Tibial artery (tissue), 4 donors: Measurements from ENCODE around the gene TPI1.

Experiments
- DNase-seq, 2 donors: peaks; one replicate each; pipeline ENCODE4 v3.0.0-alpha.2; 2019
- H3K27ac ChIP-seq, 2 donors: fragments of 200-600 bp; sonication (generic) in 1 of 2; 1 replicate in 1 of 2; 2 replicates in 1 of 2; pipeline ENCODE4 v1.5.1; 2018 to 2019; ENCODE audit warnings: mild to moderate bottlenecking in 1 of 2
- H3K27me3 ChIP-seq, 2 donors: fragments of 200-600 bp; sonication (generic) in 1 of 2; one replicate each; pipeline versions ENCODE4 v1.5.1 to v1.6.0; 2016 to 2019
- H3K36me3 ChIP-seq, 3 donors: fragments of 200-600 bp; sonication (generic) in 2 of 3; one replicate each; pipeline ENCODE4 v1.5.1; 2016 to 2019; ENCODE audit warnings: mild to moderate bottlenecking in 2 of 3
- H3K4me1 ChIP-seq, 4 donors: fragments of 200-600 bp; sonication (generic) in 2 of 4; 1 replicate in 3 of 4; 2 replicates in 1 of 4; pipeline ENCODE4 v1.5.1; 2016 to 2019
- H3K4me3 ChIP-seq, 2 donors: fragments of 200-600 bp; sonication (generic) in 1 of 2; 1 replicate in 1 of 2; 2 replicates in 1 of 2; pipeline ENCODE4 v1.5.1; 2018 to 2019; ENCODE audit warnings: mild to moderate bottlenecking in 2 of 2
- H3K9me3 ChIP-seq, 3 donors: fragments of 200-600 bp; sonication (generic) in 1 of 3; one replicate each; pipeline ENCODE4 v1.5.1; 2016 to 2019
- intact Hi-C: fragments of 100-400 bp; cut with DNase I; formaldehyde crosslinking; loops from one replicate; pipeline ENCODE4 v1.15.0; 2023; ENCODE audit warnings: low total_unique reads
- TF ChIP-seq, protein P1 (sequence below), 2 experiments: fragments of 200-600 bp in 1 of 2; fragments of 450-650 bp in 1 of 2; IDR thresholded peaks; one replicate each; pipeline ENCODE4 v1.5.1; 2017 to 2019; ENCODE audit warnings: antibody characterized with exemption in 2 of 2, mild to moderate bottlenecking in 1 of 2, moderate library complexity in 1 of 2

Gene TPI1

GRCh38 chr12:6839482-6840201 lies 27.7 kb upstream of the TPI1 start:
- DNase-seq = no peak
- no peaks in the 10 kb centered on the region for H3K27me3 ChIP-seq
- TF ChIP-seq, protein P1, sequence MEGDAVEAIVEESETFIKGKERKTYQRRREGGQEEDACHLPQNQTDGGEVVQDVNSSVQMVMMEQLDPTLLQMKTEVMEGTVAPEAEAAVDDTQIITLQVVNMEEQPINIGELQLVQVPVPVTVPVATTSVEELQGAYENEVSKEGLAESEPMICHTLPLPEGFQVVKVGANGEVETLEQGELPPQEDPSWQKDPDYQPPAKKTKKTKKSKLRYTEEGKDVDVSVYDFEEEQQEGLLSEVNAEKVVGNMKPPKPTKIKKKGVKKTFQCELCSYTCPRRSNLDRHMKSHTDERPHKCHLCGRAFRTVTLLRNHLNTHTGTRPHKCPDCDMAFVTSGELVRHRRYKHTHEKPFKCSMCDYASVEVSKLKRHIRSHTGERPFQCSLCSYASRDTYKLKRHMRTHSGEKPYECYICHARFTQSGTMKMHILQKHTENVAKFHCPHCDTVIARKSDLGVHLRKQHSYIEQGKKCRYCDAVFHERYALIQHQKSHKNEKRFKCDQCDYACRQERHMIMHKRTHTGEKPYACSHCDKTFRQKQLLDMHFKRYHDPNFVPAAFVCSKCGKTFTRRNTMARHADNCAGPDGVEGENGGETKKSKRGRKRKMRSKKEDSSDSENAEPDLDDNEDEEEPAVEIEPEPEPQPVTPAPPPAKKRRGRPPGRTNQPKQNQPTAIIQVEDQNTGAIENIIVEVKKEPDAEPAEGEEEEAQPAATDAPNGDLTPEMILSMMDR (IDR thresholded peaks at IDR 0.05) = no peak
- H3K4me3 ChIP-seq = no peak overlapping the region
- H3K27ac ChIP-seq = no peak overlapping the region
- H3K36me3 ChIP-seq = peaks cover 20 to 74% (median 44%) of the 10 kb centered on the region in 3 donors
- no peaks in the 10 kb centered on the region for H3K9me3 ChIP-seq
- intact Hi-C loops = no loop called here
- H3K4me1 ChIP-seq = no peaks in the 10 kb centered on the region

- DNase-seq = no peak
- H3K27me3 ChIP-seq = no peaks in the 10 kb centered on the region
- peaks cover 24 to 79% (median 49%) of the 10 kb centered on the region in 3 donors for H3K36me3 ChIP-seq
- intact Hi-C loops = no loop called here
- no peak overlapping the region for H3K4me3 ChIP-seq
- H3K4me1 ChIP-seq = no peaks in the 10 kb centered on the region
- TF ChIP-seq, protein P1 (IDR thresholded peaks at IDR 0.05) = no peak
- H3K27ac ChIP-seq = no peak overlapping the region
- no peaks in the 10 kb centered on the region for H3K9me3 ChIP-seq
Measured at GRCh38 chr12:6840330-6840729, 27.0 kb upstream of the TPI1 start.

GRCh38 chr12:6840761-6841515 lies 26.4 kb upstream of the TPI1 start, which contains the start of gene GNB3:
GNB3 (plus strand) TSS chr12:6840925; CDS start chr12:6841288, 363 bp downstream.
- intact Hi-C loops = no loop called here
- no peaks in the 10 kb centered on the region for H3K9me3 ChIP-seq
- no peak within 1 kb of the TSS for H3K4me3 ChIP-seq
- no peaks in the 10 kb centered on the region for H3K27me3 ChIP-seq
- H3K27ac ChIP-seq = no peak within 1 kb of the TSS
- peaks cover 24 to 85% (median 55%) of the 10 kb centered on the region in 3 donors for H3K36me3 ChIP-seq
- DNase-seq = no peak
- TF ChIP-seq, protein P1 (IDR thresholded peaks at IDR 0.05) = no peak
- H3K4me1 ChIP-seq = no peaks in the 10 kb centered on the region

DNA sequence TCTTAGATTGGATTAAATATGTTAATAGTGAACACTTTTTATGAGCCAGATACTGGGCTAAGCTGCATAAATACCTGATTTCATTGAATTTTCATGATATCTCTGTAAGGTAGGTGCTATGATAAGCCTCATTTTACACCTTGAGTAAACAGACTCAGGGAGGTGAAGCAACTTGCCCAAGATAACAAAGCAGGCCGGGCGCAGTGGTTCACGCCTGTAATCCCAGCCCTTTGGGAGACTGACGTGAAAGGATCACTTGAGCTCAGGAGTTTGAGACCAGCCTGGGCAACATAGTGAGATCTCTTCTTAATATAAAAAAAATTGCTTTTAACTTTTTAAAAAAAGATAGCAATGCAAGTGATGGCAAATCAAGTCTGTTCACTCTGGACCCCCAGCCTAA lies 25.3 kb upstream of the TPI1 start:
- no peaks in the 10 kb centered on the region for H3K27me3 ChIP-seq
- H3K9me3 ChIP-seq = no peaks in the 10 kb centered on the region
- no peak overlapping the region for H3K27ac ChIP-seq
- H3K4me1 ChIP-seq = no peaks in the 10 kb centered on the region
- H3K4me3 ChIP-seq = no peak overlapping the region
- DNase-seq = no peak
- TF ChIP-seq, protein P1 (IDR thresholded peaks at IDR 0.05) = no peak
- intact Hi-C loops = no loop called here
- H3K36me3 ChIP-seq = peaks cover 20 to 92% (median 63%) of the 10 kb centered on the region in 3 donors

GRCh38 chr12:6843118-6843902 lies 24.0 kb upstream of the TPI1 start:
- Histone ChIP-seq H3K9me3 (no peaks in the 10 kb centered on the region), H3K27ac (no peak overlapping the region), H3K4me3 (no peak overlapping the region), H3K36me3 (peaks cover 15 to 89% (median 51%) of the 10 kb centered on the region in 3 donors), H3K4me1 (no peaks in the 10 kb centered on the region), H3K27me3 (no peaks in the 10 kb centered on the region)
- TF ChIP-seq, protein P1 (IDR thresholded peaks at IDR 0.05) = no peak
- intact Hi-C loops = no loop called here
- no peak for DNase-seq
